Measurements from ENCODE around the gene TNFRSF4. TPM values are rescaled to one million over a fixed set of nuclear protein-coding genes. Genes with fewer than 3 reads are reported as not detected.

The TNFRSF4 gene
- total RNA-seq, 1 experiment from 2014 or later, result not detected

DNA sequence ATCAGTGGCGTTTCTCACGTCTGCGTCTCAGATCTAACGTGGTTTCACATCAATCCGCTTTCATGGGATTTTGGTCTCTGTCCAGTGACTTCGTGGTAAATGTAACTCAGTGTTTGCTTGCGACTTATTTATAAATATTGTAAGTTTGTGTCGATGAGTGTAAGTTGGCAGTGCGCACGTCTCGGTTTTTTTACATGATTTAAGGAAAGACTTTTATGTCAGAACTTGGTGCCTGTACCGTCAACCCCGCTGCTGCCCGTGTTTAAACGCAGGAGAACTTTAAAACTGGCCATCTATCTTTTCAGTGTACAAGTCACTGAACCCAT is 19.6 kb upstream of the TNFRSF4 start:
- no peak for DNase-seq (ENCODE audit: low spot score)

DNA sequence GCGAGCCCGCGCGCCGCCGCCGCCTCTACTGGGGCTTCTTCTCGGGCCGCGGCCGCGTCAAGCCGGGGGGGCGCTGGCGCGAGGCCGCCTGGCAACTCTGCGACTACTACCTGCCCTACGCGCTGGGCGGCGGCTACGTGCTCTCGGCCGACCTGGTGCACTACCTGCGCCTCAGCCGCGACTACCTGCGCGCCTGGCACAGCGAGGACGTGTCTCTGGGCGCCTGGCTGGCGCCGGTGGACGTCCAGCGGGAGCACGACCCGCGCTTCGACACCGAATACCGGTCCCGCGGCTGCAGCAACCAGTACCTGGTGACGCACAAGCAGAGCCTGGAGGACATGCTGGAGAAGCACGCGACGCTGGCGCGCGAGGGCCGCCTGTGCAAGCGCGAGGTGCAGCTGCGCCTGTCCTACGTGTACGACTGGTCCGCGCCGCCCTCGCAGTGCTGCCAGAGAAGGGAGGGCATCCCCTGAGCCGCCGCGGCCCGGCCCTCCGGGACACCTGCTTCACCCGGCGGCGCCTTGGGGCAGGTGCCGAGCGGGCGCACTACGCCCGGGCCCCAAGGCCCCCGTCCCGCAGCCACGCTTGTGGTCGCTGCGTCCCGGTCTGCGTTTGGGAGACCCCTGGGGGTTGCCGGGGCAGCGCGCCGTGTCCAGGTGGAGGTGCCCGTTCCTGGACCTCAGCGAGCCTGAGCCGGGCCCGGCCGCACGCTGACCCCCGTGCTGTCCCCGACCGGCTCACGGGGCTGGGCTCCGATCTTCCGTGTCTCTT is 19.0 kb upstream of the TNFRSF4 start:
- no peak for DNase-seq (ENCODE audit: low spot score)

DNA sequence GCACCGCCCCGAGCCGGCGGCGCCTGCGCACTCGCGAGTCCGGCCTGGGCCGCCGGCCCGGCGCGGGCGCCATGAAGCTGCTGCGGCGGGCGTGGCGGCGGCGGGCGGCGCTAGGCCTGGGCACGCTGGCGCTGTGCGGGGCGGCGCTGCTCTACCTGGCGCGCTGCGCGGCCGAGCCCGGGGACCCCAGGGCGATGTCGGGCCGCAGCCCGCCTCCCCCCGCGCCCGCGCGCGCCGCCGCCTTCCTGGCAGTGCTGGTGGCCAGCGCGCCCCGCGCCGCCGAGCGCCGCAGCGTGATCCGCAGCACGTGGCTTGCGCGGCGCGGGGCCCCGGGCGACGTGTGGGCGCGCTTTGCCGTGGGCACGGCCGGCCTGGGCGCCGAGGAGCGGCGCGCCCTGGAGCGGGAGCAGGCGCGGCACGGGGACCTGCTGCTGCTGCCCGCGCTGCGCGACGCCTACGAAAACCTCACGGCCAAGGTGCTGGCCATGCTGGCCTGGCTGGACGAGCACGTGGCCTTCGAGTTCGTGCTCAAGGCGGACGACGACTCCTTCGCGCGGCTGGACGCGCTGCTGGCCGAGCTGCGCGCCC is 18.3 kb upstream of the TNFRSF4 start, which contains the start of gene B3GALT6:
TSS of gene B3GALT6 (plus strand) at position 30 of the 588 bp plus-strand sequence. CDS start at position 72, 42 bp downstream.
- no peak for DNase-seq (ENCODE audit: low spot score)

DNA sequence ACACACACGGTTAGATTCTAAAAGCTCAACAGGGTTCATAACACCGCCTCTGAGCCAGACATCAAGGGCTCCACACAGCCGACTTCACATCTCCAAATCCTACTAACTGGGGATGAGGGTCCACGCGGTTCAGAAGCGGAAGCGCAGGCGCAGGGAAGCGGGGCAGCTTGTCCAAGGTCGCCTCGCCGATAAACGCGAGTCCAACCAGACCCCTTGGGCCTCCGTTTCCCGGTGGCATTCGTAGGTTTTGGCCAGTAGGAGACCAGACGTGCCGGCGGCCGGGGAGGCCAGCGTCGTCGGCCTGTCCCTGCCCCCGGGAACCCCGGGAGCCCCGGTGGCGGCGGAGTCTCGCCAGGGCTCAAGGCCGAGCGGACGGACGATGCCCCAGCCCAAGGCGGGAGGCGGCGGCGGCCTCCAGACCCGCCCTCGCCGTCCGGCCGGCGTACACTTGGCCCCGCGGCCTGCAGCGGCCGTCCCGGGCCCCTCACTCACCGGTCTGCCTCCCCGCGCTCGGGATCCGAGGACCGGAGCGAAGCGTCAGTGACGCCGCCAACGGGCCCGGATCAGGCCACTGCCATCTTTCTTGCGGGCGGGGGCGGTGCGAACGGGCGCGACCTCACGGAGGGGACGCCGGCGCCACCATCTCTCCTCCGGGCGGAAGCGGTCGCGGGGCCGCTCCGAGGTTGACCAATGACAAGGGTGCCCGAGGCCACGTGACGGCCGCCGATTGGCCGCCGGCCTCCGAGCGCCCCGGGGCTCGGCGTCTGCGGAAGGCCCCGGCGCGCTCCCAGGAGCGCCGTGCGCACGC is 17.7 kb upstream of the TNFRSF4 start, which contains the start of gene SDF4:
TSS of gene SDF4 (minus strand) at position 602 of the 808 bp plus-strand sequence. CDS start 3,229 bp downstream, outside the sequence.
- DNase-seq (ENCODE audit: low spot score), result peak; percentile 93

DNA sequence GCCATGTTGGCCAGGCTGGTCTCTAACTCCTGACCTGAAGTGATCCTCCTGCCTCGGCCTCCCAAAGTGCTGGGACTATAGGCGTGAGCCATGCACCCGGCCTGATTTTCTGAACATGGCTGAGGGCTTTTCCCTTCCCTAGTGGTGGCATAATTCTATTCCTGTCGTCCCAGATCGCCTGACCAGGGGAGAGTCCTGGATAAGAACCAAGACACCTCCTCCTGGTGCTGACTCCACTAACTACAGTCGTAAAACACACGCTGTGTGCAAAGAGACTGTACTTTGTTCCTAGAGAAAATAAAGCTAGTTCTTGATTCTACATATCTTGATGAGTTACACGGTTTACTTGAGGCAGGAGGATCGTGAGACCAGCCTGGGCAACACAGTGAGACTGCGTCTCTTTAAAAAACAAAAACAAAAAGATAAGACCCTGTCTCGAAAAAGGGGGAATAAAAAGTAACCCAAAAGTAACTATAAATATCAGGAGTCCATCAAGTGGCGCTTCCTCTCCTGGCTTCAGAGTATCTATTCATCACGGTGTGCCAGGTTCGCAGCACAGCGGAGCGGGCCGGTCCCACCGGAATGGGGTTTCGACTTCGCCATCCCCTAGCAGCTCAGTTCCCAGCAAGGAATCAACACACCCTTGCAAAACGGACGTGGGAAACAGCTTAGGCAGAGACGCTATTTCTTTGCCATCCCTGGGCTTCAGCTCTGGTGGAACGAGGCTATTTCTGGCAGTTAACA is 16.9 kb upstream of the TNFRSF4 start:
- DNase-seq (ENCODE audit: low spot score), result peak; percentile 76

DNA sequence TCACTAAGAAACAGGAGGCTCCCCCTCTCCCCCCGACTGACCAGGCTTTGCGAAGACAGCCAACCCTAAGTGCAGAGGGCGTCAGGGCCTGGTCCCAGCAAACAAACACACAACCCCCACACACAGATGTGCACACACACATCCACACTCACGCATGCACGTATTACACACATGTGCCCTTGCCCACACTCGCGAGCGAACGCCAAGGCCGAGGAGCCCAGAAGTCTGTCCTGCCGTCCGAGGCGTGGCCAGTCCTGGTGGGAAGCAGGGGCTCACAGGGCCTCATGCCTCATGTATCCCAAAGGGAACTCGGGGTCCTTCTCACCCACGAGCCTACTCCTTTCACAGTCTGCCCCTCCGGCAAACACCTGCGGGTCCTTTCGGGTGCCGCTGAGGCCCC is 15.8 kb upstream of the TNFRSF4 start:
- DNase-seq (ENCODE audit: low spot score), result no peak

DNA sequence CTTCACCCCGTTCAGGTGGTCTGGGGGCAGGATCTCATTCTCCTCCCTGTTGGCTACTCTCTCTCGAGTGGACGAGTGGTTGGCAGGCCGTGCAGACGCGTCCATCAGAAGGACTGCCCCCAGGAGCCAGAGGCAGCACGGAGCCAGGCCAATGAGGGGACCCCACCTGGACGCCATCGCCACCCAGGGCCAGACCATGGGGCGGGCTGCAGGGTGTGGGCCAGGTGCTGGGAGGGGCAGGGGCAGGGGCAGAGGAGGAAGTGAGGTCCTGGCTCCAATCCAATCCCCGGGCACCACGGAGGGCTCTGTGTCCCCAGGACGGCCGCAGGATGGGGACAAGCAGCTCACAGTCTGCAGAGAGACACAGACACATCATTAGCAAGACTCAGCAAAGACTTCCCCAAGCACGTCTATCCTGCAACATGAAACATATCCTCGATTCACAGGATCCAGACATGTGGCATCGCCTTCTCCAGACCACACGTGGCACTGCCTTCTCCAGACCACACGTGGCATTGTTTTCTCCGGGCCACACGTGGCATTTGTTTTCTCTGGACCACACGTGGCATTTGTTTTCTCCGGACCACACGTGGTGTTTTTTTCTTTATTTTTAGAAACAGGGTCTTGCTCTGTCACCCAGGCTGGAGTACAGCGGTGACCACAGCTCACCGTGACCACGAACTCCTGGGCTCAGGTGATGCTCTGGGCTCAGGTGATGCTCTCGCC is 14.8 kb upstream of the TNFRSF4 start:
- DNase-seq (ENCODE audit: low spot score), result no peak

DNA sequence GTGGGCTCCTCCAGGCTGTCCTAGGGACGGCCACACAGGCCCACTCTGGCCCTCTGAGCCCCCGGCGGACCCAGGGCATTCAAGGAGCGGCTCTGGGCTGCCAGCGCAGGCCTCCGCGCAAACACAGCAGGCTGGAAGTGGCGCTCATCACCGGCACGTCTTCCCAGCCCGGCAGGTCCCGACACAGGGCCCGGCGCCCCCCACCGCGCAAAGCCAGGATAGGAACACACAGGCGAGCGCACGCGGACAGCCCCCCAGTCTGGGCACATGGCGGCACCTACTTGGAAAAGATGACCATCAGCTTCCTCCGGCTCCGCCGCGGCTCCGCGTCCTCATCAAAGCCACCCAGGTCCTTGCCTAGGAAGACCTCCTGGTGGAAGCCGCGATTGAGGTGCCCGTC is 14.2 kb upstream of the TNFRSF4 start:
- no peak for DNase-seq (ENCODE audit: low spot score)

DNA sequence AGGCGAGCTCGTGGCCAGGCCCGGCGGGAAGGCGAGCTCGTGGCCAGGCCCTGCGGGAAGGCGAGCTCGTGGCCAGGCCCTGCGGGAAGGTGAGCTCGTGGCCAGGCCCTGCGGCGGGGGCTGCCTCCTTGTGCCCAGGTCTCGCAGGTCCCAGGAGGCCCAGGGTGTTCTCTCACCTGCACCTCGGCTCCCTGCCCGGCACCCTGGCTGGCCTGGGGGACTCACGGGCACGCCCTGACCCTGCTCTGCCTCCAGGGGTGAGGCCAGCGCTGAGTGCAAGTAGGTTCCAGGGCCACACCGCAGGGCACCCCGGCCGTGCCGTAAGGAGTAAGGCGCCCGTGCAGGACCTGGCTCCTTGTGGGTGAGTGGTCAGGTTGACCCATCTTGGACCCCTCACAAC is 13.4 kb upstream of the TNFRSF4 start:
- DNase-seq (ENCODE audit: low spot score), result no peak

DNA sequence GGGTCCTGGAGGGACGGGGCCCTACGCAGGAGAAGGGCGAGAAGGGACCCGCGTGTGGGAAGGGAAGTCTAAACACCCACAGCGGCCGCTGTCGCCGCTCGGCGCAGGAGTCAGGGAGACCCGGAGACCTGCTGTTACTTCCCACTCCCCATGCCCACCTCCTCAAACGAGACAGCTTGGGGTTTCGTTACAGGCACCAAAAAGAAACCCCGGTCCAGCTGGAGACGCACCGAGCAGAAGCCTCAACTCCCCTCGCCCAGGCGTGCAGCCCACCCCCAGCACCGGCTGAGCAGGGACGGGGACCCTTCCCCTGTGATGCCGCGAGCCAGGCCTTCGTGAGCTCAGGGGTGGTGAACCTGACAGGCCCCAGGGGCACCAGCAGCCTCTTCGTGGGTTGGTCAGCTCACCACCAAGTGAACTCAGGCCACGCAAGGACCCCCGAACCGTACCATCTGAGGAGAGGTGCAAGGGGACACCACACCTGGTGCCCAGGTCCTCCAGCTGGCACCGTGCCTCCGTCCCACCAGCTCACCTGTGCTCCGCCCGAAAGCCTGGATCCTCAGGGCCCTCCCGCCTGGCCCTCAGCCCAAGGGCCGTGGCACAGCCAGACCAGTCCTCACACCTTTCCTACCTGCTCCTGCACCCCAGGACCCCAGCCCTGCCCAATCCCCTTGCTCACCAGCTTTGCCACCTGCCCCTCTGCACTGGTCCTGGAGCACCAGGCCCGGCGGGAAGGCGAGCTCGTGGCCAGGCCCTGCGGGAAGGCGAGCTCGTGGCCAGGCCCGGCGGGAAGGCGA is 12.8 kb upstream of the TNFRSF4 start:
- DNase-seq (ENCODE audit: low spot score), result no peak

DNA sequence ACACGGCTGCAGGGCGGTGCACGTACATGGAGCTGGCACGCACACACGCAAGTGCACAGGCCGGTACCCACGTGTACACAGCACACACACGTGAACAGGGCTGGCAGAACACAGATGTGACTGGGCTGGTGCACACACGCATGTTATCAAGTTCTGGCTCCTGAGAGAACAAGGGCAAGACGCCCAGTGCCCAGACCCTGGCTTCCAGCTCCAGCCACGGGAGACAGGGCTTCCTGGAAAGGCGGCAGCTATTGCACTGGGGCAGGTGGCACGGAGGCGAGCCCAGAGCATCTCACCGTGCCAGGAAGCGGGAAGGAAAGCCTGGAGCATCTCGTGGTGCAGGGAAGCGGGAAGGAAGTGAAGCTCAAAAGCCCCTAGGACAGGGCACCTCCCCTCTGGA is 12.0 kb upstream of the TNFRSF4 start:
- DNase-seq (ENCODE audit: low spot score), result no peak

DNA sequence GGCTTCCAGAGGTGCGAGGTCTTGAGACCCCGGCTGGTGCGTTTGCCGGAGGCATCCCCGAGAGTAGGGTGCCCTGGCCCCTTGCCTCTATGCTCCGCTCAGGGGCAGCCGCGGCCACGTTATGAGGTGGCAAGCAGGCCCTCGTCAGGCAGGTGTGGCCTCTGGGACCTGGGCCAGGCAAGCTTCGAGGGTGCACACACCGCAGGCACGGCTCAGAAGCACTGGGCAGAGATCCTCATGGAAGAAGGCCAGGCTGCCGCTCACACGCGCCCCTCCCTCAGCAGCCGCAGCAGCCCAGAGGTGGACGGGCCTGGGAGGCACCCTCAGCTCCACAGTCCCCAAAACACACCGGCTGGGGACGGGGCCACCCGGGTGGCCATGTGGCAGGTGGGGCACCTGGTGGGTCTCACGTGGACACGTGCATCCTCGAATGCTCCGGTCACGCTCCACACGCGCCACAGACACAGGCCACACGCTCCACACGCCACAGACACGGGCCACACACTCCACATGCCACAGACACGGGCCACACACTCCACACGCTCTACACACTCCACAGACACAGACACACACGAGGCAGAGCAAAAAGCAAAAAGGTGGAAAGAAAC is 11.4 kb upstream of the TNFRSF4 start:
- DNase-seq (ENCODE audit: low spot score), result no peak

DNA sequence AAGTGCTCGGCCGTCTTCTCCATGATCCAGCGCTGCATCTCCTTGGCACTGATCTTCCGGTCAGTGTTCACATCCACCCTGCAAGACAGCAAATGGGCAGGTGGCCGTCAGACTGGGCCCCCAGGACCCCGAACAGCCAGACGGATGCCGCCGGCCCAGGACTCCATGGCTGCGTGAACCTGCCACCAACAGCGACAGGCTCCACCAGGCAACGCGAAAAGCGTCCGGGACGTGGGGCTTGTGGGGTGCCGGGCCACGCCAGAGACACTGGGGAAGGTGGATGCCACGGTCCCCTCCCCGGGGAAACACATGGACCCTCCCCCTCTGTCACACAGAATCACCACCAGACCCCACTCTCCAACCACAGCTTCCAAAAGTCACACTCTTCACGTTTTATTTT is 9.9 kb upstream of the TNFRSF4 start:
- no peak for DNase-seq (ENCODE audit: low spot score)

DNA sequence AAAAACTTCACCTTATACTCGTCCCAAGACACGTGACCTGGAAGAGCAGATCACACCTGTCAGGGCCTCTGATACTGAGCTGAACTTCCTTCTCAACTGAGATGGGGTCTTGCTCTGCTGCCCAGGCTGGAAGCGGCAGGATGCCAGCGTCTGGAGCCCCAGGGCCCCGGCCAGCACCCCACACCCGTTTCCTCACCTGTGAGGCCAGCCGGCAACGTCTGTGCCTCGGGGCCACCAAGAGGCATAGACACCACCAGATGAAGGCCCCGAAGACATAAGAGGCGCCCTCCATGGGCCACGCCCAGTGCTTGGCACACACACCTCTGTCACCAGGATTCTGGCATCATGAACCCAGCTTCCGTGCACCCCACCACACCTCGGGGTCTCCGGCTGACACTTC is 9.4 kb upstream of the TNFRSF4 start:
- DNase-seq (ENCODE audit: low spot score), result no peak

DNA sequence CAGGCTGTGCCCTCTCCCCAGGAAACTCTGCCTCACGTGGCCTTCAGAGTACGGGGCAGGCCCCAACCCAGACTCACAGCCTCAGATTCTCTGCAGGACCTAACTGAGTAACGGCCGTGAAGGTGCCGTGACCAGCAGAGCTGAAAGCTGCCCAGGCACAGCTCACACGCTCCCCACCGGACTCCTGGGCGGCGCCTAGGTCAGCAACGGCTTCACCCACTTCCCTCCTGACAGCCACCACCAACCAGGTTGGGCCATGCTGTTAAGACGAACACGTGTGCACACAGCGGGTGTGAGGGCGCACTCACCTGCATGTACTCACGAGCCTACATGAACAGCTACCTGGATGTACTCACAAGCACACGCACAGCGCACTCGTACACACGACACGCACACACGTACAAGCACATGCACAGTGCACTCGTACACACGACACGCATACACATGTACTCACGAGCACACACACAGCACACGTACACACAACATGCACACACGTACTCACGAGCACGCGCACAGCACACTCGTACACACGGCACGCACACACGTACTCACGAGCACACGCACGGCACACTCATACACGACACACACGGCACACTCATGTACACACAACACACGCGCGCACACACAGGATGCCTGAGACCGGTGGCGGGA is 8.7 kb upstream of the TNFRSF4 start:
- DNase-seq (ENCODE audit: low spot score), result no peak

DNA sequence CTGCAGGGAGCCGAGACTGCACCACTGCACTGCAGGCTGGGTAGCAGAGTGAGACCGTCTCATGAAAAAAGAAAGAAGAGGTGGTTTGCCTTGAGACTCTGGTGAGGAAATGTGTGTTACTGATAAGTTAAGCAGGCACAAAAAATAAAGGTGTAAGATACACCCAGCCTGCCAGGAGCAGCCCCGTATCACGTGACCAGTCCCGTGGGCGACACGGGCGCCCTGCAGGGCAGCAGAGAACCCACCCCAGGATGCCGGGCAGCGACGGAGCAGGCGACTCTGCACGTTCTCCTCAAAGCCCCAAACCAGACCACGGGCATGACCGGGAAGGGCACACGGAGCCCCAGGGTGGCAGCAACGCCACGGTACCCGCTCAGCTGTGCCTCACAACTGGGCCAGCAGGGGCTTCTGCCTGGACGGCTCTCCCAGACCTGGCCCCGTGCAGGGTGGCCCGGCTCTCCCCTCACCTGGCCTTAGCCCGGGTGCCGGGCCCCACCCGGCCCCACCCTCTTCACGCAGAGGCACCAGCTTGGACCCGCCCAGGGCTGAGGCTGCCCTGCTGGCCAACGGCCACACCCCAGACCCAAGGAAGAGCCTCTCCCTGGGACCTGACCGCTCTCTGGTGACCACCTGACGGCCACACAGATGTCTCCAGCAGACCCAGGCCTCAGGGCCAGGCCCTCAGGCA is 8.1 kb upstream of the TNFRSF4 start:
- no peak for DNase-seq (ENCODE audit: low spot score)

DNA sequence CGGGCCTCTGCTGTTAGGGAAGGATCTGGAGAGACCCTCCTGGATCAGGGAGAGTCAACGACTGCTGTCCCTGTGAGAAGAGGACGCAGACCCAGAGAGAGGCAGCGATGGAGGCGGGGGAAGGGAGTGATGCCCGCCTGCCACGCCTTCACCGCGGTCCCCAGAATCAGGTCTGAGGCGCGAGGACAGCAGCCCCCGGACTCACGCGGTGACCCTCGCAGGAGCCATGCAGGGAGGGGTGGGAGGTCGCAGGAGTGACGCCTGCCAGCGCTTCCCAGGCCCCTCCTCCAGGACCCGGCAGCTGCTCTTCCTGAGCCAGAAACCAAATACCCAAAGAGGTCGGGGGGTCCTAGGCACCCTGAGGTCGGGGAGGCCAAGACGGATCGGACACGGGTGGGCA is 6.2 kb upstream of the TNFRSF4 start:
- no peak for DNase-seq (ENCODE audit: low spot score)

DNA sequence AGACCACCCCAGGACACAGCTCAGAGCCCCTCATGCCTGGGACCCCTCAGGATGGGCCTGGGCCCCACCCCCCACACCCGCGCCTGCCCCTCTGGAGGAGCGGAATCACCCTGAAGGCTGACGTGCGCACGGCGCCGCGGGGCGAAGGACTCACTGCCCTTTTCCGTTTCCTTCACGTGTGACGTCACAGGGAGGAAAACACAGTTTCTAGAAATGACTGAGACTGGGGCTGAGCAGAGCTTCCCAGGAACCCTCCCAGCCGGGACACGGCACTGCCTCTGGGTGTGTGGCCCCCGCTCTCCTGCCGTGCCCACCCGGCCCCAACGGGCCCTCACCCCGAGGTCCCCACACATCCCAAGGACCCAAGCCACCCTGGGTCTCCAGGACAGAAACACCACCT is 5.4 kb upstream of the TNFRSF4 start:
- DNase-seq (ENCODE audit: low spot score), result no peak
